Left renal pelvis (tissue), 4 donors: ENCODE results near the gene SUMO1. TPM values are rescaled to one million over a fixed set of nuclear protein-coding genes. Genes with fewer than 3 reads are reported as not detected.
"Not testable (repeated sequence)": the region's sequence is repeated elsewhere in the genome, so short reads cannot be mapped to it uniquely, and the experiment has no call there.

Experiments used
- DNase-seq, 4 donors: peaks; one replicate each; pipeline ENCODE4 v3.0.0-alpha.2; 2013; ENCODE audit warnings: low read depth in 4 of 4, low spot score in 3 of 4
- polyA plus RNA-seq, 4 donors: library from polyadenylated mRNA; unstranded; fragments of 120-200 nt; gene quantifications; one replicate each; pipeline ENCODE4 v1.2.1, GENCODE V29; 2013; ENCODE audit not compliant: insufficient read length in 4 of 4

Gene SUMO1
- 100 to 1,000 TPM; 157 to 260 (median 198) TPM for polyA plus RNA-seq

GRCh38 chr2:202238234-202239197 is at the start of gene SUMO1:
Gene SUMO1 (minus strand): TSS chr2:202238597. CDS start chr2:202238451, 146 bp downstream.
- DNase-seq: peak; percentile 88 to 94 (median 92)

GRCh38 chr2:202286595-202286994 is 48.2 kb upstream of the SUMO1 start:
- no peak for DNase-seq

GRCh38 chr2:202278944-202279343 is 40.5 kb upstream of the SUMO1 start:
- DNase-seq: no peak

- DNase-seq: no peak
These were observed 39.8 kb upstream of the SUMO1 start for GRCh38 chr2:202278036-202278760.

- not testable (repeated sequence) for DNase-seq
These were observed 37.8 kb upstream of the SUMO1 start for GRCh38 chr2:202276078-202276720.

- no peak for DNase-seq
These were observed 32.1 kb upstream of the SUMO1 start for GRCh38 chr2:202270487-202270886.

GRCh38 chr2:202269585-202269984 is 31.2 kb upstream of the SUMO1 start:
- no peak for DNase-seq

GRCh38 chr2:202267495-202267894 is 29.1 kb upstream of the SUMO1 start:
- DNase-seq: no peak

- peak; percentile 92 to 97 (median 94) for DNase-seq
These were observed 27.3 kb upstream of the SUMO1 start, which contains the start of gene NOP58 for GRCh38 chr2:202265467-202266277. Gene NOP58 (plus strand): TSS chr2:202265763. CDS start chr2:202265942, 179 bp downstream.

- DNase-seq: no peak
These were observed 23.1 kb upstream of the SUMO1 start for GRCh38 chr2:202261531-202261930.

- no peak for DNase-seq
These were observed 13.1 kb upstream of the SUMO1 start for GRCh38 chr2:202251494-202251893.

GRCh38 chr2:202249521-202250253 is 11.3 kb upstream of the SUMO1 start:
- no peak for DNase-seq

- DNase-seq: not testable (repeated sequence)
These were observed 9.3 kb upstream of the SUMO1 start for GRCh38 chr2:202247710-202248109.

- DNase-seq: peak; percentile 12 to 34 (median 28)
These were observed 587 bp downstream of the SUMO1 start for GRCh38 chr2:202237787-202238233.

GRCh38 chr2:202221873-202222272 is 16.5 kb downstream of the SUMO1 start:
- no peak for DNase-seq

- no peak for DNase-seq
These were observed 23.2 kb downstream of the SUMO1 start for GRCh38 chr2:202215179-202215578.

- DNase-seq: no peak
These were observed 29.9 kb downstream of the SUMO1 start for GRCh38 chr2:202208526-202208925.

GRCh38 chr2:202204855-202205254 is 33.5 kb downstream of the SUMO1 start:
- DNase-seq: no peak

GRCh38 chr2:202203348-202203747 is 35.0 kb downstream of the SUMO1 start:
- DNase-seq: no peak
